Right renal cortex interstitium (tissue), 3 donors: ENCODE data around the gene LINGO3. TPM values are rescaled to one million over a fixed set of nuclear protein-coding genes. Genes with fewer than 3 reads are reported as not detected.

Source experiments
- DNase-seq, 3 donors: peaks; one replicate each; pipeline ENCODE4 v3.0.0-alpha.2; 2013; ENCODE audit warnings: low read depth in 3 of 3, low spot score in 2 of 3
- polyA plus RNA-seq, 3 donors: library from polyadenylated mRNA; unstranded; fragments of 120-200 nt; gene quantifications; one replicate each; pipeline ENCODE4 v1.2.1, GENCODE V29; 2013; ENCODE audit not compliant: insufficient read length in 3 of 3

Gene LINGO3
- polyA plus RNA-seq, 3 donors = 0.06 TPM; not detected in 2

- no peak for DNase-seq
Observed at GRCh38 chr19:2340496-2341243, 32.7 kb upstream of the LINGO3 start.

DNA sequence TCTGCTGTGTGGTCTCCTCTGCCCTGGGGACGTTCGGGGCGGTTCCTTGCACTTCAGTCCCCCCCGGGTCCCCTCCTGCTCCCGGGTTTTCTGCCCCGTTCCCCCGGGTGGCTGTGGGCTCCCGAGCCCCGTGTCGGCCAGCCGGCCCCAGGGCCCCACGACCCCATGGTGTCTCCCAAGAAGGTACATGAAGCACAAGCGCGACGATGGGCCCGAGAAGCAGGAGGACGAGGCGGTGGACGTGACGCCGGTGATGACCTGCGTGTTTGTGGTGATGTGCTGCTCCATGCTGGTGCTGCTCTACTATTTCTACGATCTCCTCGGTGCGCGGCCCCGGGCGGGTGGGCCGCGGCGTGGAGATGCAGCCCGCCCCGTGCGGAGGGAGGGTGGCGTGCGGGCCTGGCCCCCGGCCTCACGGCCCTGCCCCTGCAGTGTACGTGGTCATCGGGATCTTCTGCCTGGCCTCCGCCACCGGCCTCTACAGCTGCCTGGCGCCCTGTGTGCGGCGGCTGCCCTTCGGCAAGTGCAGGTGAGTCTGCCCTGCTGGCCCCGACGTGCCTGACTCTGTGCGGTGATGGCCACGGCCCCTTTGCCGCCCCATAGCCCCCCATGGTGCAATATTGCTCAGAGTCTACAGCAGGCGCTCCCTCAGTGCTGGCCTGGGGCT is 31.8 kb upstream of the LINGO3 start:
- DNase-seq = no peak

DNA sequence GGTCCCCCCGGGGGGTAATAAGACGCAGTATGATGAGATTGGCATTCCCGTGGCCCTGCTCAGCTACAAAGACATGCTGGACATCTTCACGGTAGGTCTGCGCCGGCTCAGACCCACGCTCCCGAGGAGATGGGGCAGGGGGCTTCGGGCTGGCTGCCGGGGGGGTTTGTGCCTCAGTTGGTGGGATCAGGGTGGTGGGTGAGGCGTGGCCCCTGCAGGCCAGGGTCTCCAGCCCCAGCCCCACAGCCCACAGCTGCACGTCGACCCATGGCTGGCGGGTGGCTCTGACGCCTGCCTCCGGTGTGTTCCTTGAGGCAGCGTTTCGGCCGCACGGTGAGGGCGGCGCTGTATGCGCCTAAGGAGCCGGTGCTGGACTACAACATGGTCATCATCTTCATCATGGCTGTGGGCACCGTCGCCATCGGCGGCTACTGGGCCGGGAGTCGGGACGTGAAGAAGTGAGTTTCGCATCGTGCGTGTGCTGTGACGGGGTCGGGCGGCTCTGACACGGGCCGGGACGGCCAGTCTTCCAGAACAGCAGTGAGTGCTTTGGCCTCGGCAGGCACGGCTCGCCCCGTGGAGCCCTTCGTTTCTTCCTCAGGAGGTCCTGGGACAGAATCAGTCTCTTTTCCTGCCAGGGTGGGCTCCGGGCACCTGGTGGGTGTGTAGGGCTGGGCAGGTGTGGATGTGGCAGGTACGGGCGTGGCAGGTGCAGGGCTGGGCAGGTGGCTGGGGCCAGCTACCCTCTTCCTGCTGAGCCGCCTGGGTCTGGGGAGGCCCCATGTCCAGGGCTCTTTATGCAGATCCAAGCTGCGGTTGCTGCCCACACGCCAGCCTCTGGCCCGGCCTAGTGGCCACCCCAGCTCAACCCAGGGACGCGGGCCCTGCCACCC is 31.0 kb upstream of the LINGO3 start:
- DNase-seq = no peak

DNA sequence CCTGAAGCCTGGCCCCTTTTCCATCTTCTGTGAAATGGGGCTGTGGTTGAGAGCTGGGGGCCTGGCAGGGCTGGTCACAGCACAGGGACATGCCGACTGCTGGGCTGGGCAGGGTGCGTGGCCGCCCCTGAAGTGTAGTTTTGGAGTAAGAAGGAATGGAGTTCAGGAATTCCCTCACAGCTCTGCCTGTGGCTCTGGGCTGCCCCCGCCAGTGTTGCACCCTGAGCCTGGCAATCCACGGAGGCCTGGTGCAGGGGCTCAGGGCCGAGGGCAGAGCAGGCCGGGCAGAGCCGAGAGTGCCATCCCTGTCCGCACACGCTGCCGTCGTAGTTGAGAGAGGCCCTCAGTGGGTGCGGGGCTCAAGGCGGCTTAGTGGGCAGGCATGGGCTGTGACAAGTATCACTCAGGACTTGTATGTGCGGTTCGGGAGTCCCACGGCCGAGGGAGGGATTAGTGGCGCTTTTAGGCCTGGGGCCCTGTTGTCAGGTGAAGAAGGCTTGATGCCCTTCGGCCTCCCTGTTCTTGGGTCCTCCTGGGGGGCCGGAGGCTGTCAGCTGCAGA is 30.2 kb upstream of the LINGO3 start:
- no peak for DNase-seq

DNA sequence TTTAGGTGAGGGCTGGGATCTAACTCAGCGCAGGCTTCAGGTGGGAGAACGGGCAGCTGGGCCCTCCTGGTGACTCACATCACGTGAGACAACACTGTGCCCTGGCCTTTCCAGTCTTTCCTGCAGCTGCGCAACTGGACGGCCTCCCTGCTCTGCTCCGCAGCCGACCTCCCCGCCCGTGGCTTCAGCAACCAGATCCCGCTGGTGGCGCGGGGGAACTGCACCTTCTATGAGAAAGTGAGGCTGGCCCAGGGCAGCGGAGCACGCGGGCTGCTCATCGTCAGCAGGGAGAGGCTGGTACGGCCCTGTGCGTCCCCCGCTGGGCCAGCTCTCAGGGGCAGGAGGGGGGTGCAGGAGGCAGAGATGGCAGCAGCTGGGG is 29.4 kb upstream of the LINGO3 start:
- DNase-seq = peak; percentile 52 to 73 (median 67)

GRCh38 chr19:2336528-2337328 is 28.8 kb upstream of the LINGO3 start:
- DNase-seq = no peak

DNA sequence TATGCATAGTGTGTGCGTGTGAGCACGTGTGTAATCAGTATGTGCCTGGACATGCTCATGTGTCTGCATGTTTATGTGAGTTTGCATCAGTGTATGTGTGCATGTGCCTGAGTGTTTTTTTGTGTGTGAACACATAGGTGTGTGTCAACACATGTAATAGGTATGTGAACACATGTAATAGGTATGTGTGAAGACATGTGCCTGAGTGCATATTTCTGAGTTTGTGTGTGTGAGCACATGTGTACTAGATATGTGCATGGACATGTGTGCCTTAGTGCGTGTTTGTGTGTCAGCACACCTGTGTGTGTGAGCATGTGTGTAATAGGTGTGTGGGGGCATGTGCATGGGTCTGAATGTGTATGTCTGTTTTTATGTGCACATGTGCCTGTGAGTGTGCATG is 27.9 kb upstream of the LINGO3 start:
- no peak for DNase-seq

- no peak for DNase-seq
Observed at GRCh38 chr19:2334986-2335846, 27.3 kb upstream of the LINGO3 start.

DNA sequence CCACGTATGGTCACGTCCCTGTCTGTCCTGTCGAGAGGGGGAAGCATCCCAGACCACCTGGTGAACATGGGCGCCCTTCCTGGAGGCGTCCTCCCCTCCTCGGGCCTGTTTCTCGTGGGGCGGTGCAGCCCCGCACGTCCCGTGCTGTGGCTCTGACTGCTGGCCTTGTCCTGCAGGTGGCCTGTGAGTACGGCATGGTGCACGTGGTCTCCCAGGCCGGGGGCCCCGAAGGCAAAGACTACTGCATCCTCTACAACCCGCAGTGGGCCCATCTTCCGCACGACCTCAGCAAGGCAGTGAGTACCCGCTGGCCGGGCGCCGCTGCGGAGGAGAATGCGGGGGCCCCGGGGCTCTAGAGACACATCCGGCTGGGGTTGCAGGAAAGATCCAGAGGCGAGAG is 26.5 kb upstream of the LINGO3 start:
- no peak for DNase-seq

DNA sequence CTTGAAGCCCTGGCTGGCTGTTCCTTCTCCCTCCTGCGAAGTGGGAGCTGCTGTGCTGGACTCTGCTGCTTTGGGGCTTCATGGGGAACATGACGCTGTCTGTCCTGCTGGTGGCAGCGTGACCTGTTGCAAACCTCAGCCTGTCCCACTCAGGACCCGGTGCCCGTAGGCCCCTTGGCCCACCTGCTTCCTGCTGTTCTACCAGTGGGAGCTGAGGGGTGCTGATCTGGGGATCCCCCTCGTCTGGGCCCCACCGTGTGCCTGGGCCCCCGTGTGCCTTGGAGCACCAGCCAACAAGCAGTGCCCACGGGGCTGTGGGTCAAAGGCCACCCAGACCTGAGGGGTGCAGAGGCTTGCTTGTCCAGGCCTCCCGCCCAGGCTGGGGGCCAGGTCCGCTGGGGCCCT is 25.9 kb upstream of the LINGO3 start:
- DNase-seq = no peak

GRCh38 chr19:2333027-2333806 is 25.3 kb upstream of the LINGO3 start:
- no peak for DNase-seq

GRCh38 chr19:2332341-2333026 is 24.5 kb upstream of the LINGO3 start:
- DNase-seq = no peak

GRCh38 chr19:2331601-2332246 is 23.8 kb upstream of the LINGO3 start:
- no peak for DNase-seq

DNA sequence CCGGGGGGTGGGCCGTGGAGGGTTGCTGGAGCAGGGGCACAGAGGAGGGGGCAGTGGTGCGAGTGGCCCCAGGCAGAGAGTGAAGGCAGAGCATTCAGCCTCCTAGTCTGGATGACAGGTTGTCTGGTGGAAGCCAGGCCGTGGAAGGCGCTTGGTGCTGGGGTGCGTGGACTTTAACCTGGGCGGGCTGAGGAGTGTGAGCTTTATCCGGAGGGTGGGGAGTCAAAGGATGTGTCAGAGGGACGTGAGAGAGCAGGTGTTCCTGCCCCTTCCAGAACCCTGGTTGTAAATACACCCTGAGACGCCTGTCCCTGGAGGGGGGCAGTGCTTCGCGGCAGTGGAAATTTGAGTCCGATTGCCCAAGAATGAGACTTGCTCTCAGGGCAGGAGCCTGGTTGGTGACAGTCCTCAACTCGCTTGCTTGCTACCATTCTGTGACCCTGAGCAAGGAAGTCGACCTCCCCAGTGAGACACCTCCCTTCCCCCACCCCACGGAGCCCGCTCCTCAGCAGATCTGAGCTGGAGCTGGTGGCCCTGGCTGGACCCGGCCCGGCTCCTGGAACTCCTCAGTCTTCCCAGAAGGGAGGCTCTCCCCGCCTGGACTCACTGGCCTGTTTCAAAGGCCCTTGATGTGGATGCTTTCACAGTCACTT is 22.8 kb upstream of the LINGO3 start:
- no peak for DNase-seq

DNA sequence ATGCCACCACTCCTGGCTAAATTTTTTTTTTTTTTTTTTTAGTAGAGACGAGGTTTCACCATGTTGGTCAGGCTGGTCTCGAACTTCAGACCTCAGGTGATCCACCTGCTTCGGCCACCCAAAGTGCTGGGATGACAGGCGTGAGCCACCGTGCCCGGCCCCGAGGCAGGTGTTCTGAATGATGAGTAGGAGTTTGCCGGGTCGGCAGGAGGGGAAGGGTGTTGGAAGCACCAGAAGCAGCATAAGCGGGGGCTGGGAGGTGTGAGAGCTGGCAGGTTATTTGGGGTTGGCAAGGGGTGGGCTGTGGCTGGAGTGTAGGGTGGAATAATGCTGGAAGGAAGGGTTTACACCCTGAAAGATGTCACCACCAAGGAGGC is 22.3 kb upstream of the LINGO3 start:
- no peak for DNase-seq

GRCh38 chr19:2329501-2329916 is 21.6 kb upstream of the LINGO3 start:
- no peak for DNase-seq

DNA sequence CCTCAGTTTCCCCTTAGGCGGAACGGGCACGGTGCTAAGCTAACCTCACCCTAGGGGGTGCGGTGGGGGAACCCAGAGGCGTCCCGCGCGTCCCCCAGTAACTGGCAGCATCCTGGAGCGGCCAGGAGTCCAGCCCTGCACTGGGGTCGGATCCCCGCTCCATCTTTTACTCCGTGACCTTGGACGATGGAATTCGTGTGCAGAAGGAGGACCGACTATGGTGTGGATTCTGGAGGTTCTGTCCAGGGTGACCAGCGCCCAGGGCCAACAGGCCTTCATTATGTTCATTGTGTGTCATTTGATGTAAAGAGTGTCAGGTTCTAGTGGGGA is 21.2 kb upstream of the LINGO3 start:
- no peak for DNase-seq
